Smooth muscle cell of the brain vasculature (primary cell): ENCODE results near the gene USB1.

Source experiments
- DNase-seq: peaks from one replicate; pipeline ENCODE4 v3.0.0-alpha.2; 2012; ENCODE audit warnings: low read depth, low spot score

Gene USB1, protein sequence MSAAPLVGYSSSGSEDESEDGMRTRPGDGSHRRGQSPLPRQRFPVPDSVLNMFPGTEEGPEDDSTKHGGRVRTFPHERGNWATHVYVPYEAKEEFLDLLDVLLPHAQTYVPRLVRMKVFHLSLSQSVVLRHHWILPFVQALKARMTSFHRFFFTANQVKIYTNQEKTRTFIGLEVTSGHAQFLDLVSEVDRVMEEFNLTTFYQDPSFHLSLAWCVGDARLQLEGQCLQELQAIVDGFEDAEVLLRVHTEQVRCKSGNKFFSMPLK

DNA sequence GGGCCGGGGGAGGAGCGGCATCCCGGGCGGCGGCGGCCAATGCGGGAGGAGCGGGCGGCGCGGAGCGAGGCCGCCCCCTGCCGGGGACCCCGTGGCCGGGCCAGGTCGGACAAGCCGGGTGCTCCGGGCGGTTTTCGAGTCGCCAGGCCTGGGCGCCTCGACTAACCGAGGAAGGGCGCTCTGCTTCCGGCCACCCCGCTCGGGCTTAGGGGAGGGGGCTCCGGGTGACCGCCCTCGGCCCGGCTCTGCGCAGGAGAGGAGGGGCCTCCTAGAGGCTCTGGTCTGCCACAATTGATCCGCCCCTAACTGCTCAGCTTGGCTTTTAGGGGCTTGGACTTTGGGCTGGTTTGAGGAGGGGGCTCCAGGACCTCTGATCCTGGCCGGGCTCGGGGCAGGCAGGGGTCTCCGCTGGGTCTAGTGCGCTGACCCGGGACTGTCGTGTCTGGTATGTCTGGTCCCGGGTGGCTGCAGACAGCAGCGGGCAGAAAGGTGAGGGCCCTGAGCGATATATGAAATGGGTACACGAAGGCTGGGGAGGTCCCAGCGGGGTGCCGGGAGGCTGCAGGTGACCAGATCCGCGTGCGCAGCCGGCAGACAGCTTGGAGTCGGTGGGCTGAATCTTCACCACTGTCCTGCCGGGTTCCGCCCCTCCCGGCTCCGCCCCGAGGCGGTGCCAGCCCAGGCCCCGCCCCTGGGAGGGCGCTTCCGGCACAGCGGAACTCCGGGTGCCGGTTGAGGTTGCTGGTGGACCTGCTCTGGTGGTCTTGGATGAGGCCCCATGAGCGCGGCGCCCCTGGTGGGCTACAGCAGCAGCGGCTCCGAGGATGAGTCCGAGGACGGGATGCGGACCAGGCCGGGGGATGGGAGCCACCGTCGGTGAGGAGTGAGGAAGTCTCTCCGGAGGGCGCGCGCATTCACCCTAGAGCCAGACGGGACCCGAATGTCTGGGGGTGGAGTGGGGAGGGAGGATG, at the start of gene USB1:
USB1 (plus strand) TSS at position 702 of the 971 bp plus-strand sequence; CDS start at position 779, 77 bp downstream.
- DNase-seq, result no peak

DNA sequence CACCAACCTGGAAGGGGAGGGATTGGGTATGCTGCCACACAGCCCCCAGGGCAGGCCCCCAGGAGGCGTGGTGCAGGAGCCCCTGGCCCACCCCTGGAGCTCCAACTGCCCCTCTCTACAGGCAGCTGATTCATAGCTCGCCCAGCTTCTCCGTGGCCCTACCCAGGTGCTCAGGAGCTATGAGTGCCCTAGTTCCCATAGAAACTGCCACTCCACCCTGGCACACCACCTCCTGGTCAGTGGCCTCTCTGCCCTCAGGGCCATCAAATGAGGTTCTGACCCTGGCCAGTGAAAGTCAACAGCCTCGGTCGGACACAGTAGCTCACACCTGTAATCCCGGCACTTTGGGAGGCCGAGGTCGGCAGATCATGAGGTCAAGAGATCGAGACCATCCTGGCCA, 48.3 kb upstream of the USB1 start:
- DNase-seq, result no peak

DNA sequence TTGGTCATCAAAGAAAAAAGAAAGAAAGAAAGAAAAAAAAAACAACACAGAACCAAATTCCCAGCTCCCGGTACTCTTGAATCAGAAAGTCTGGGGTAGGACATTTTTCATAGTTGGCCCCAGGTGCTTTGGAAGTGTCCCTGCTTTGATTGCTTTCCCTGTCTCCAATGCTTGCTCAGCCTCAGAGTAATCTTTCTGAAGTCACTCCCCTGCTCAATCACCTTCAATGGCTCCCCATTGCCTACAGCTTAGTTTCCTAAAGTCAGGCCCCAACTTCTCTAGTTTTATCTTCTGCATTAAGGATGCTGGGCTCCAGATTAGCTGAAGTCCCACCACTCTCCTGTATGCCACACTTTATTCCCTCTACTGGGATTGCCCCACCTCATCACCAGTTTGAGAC, 47.4 kb upstream of the USB1 start:
- no peak for DNase-seq

DNA sequence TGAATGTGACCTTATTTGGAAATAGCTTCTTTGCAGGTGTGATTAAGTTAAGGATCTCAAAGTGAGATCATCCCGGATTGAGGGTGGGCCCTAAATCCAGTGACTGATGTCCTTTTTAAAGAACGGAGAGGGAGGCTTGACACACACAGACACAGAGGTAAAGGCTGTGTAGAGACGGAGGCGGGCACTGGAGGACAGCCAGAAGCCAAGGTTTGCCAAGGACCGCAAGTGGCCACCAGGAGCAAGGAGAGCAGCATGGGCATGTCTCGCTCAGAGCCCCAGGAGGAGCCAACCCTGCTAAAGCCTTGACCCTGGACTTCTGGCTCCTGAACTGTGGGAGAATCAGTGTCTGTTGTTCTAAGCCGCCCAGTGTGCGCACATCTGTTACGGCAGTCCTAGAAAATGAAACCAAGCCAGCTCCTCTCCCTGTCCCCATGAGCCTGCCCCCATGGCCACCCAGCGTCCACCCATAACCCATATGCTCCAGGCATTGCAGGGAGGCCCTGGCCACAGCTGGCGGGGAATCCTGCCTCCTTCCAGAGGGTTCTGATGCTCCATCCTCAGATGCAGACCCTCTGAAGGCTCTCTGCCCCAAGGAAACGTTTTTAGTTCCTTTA, 45.5 kb upstream of the USB1 start:
- no peak for DNase-seq

DNA sequence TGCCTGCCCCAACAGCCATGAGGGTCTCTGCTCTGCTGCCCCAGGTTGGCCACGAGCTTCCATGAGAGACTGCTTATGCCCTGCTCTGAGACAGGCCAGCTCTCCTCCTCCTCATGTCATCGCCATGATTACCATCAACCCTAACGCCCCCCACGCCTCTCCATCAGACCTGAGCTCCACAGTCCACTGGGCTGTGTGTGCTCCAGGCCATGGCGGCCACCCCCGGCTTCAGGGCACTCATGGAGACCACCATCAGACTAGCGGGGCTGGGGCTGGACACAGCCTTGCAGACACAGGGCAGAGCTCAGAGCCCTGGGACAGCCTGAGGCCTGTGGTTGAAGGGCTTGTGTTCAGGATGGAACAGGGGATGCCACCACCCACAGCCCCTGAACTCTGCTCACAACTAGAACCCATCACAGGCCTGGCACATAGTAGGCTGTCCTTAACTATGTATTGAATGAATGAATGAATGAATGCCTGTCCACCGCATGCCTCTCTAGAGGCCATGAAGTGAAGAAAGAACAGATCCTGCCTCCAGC, 44.9 kb upstream of the USB1 start:
- no peak for DNase-seq

DNA sequence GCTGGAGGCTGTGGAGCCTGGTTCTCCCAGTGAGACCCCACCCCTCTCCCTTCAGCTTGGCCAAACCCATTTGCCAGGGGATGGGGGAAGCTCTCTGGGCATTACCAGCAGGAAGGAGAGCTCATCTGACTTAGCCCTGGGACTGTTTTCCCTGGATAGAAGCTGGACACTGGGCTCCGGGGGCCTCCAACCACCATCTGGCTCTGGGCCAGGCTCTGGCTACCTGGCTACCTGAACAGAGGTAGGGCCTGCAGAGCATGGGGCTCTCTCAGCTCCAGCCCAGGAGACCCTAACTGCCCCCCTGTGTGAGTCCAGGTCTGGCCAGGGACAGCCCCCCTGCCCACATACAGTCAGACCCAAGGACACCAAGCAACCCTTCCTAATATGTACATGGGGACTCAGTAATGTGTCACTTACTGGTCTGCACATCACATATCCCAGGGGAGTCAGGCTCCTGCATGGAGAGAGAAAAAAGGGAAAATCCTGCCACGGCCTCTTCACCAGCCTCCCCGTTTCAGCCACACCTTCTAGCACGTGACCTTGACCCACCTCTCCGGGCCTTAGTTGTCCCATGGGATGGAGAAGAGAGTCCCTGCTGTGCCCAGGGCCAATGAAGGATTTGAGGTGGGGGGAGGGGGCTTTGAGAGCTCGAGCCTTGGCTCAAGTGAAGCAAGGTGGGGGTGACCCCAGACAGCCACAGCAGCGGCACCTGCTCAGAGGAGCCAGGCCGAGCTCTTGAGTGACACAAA, 44.1 kb upstream of the USB1 start:
- no peak for DNase-seq

DNA sequence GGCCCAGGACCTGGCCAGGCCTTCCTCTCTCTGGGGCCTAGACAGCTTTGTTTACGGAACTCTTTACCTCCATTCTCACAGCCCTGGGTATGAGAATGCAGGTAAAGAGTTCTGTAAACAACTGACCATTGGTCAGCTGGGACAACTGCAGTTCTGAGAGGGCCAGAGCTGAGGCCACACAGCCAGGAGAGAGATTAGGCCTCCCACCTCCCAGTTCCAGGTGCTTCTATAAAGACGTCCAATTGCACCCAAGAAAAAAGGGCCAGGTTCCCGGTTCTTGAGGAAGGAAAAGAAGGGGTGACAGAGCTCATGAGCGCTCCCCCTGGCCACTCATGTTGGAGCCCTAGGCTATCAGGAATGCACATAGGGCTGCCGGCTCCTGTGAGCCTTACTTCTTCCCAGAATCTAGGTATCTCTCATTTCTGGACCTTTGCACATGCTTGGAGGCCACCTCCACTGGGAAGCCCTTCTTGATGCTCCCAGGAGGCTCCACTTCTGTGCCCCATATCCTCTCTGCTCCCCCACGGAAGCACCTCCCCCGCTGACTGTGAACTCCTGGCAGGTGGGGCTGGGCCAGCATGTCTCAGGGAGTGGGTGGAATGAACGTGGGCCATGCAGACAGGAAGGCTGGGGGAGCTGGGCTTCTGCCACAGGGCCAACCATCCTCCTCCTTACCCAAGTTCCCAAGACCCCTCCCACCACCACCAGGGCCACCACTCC, 43.4 kb upstream of the USB1 start:
- DNase-seq, result no peak

DNA sequence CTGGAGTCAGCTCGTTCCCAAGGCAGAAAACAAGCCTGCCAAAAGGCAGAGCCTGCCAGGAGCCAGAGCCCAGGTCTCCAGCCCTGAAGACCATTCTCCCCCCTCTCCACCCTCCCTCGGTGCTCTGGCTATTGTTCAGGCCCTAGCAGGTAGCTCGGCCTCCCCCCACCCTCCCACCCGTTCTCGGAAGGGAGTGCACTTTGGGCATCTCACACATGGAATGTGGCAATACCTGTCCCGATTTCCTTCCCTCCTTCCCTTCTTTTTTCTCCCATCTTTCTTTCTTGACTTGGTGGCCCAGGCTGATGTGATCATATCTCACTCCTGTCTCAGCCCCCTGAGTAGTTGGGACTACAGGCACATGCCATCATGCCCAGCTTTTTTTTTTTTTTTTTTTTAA, 42.7 kb upstream of the USB1 start:
- no peak for DNase-seq

DNA sequence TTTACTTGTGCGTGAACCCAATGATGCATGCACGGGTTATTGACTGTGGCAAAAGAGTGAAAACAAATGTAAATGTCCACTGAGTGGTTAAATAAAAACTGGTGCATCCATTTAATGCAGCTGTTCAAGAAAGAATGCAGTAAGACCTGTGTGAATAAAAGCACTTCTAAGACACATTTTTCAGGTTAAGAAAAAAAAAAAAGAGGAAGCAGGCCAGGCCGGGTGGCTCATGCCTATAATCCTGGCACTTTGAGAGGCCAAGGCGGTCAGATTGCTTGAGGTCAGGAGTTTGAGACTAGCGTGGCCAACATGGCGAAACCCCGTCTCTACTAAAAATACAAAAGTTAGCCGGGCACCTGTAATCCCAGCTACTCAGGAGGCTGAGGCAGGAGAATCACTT, 42.1 kb upstream of the USB1 start:
- no peak for DNase-seq

DNA sequence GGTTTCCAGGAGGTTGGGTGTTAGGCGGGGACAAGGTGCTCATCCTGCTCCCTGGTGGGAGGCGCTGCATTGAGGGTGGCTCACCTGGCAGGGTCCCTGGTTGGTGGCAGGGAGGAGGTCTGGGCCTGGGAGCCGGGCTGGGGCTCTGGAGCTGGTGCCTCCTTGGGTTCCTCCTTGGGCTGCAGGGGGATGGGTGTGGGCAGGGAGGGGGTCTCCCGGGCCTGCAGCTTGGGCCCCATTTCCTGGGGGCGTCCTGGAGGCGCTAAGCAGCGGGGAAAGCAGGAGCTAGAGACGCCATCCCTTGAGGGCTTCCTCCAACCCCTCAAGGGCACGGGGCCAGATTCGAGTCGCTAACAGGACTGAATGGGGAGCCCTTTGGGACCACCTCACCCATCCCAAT, 41.4 kb upstream of the USB1 start:
- no peak for DNase-seq

DNA sequence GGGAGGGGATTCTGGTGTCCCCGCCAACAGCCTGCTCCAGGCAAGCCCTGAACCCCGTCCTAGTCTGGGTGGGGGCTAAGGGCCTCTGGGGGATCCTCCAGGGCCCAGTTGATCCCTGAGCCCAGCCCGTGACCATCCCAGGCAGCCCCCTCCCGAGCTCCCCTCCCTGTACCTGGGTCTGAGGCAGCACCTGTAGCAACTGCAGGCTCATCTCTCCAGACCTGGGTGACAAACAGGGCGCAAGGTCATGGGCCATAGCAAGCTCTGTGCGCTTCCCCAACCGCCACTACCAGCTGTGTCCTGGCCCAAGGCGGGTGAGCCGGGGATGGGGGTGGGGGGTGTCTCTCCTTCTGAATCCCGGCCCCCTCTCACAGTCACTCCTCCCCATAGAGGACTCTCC, 40.9 kb upstream of the USB1 start:
- no peak for DNase-seq

DNA sequence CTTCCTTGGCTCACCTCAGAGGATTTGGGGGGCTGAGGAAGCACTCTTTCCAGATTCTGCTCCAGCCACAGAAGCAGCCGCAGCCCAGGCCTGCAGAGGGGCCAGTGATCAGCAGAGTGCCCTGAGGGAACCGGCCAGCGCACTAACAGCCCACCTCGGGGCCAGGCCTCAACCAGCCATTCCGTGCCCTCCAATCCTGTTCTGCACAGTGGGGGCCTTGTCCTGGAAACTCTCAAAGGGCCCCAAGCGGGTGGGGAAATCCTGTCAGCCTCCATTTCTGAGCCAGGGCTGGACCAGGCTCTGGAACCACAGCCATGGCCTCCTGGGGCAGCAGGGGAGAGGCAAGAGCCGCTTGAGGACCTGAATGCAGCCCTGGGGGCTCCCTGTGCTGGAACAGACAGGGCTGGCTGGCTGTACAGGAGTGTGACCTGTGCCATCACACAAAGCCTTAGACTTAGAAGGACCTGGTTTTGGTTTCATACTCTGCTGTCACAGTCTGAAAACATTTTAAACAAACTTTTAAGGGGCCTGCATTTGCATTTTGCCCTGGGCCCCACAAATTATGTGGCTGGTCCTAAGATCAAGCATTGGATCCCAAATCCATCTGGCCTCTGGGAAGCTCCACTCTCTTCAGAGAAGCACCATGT, 40.3 kb upstream of the USB1 start:
- no peak for DNase-seq

DNA sequence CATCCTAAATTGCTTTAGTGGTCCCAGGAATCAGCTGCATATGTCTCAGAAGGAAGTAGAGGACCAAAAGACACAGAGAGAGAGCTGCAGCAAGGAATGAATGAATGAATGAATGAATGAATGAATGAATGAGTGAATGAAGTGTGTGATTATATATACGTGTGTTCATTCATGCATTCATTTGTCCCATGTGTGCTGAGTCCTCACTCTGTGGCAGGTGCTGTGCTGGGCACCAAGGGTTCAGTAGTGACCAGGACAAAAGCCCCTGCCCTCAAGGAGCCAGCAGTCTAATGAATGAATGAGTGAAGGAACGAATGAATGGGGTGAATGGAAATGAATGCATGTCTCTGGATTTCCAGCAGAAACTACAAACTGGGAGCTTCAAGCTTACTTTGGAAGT, 39.7 kb upstream of the USB1 start:
- DNase-seq, result no peak

DNA sequence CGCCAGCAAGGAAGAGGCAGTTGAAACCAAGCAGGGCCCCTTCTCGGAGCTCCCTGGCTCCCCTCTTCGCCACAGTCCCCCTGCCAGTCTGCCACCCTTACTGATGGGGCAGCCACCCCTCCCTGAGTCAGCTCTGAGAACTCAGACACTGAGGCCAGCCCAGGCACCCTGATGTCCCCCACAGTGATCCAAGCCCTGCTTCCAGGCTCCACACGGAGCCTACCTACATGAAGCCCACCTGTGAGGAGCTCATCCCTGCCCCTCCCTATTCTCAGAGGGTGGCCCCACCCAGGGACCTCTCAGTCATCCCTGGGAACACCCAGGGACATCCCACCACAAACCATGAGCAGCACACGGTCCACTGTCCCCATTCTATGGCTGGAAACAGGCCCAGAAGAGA, 39.2 kb upstream of the USB1 start:
- DNase-seq, result no peak

DNA sequence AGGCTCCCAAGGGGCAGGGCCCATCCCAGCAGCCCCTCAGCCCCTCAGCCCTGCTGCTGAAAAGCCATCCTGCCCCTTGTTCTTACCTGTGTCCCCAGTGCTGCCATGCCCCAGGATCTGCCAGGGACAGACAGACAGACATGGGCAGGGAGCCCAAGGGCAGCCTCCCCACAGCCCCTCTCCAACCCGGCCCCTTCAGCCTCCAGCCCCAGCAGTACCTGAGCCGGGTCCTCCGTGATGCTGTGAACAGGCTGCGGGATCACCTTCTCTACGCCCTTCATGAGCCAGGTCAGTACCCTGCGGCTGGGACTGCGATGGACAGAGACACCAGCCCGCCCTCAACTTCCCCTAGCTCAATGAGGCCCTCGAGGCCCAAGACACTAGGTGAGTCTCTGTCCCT, 38.5 kb upstream of the USB1 start:
- no peak for DNase-seq

DNA sequence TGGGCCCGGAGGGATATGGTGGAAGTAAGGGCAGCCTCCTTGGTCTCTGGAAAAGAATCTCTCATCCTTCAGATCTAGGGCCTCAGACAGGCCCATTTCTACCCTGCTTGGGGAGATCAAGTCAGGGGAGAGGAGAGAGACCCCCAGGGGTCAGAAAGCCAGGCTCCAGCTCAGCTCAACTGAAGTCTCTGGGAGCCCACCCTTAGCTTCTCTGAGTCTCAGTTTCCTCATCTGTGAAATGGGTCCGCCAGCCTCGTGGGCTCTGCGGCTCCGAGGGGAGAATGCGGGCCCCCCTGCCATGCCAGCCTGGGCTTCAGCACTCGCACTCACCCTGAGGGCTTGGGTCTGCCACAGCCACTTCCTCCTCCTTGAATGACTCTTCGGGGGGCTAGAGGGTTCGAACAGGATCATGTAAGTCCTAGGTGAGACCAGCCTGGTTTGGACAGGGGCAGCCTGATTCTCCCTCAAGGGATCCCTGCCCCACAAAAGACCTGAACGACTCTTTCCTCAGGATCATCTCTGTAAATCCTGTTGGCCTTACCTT, 37.0 kb upstream of the USB1 start:
- DNase-seq, result no peak

DNA sequence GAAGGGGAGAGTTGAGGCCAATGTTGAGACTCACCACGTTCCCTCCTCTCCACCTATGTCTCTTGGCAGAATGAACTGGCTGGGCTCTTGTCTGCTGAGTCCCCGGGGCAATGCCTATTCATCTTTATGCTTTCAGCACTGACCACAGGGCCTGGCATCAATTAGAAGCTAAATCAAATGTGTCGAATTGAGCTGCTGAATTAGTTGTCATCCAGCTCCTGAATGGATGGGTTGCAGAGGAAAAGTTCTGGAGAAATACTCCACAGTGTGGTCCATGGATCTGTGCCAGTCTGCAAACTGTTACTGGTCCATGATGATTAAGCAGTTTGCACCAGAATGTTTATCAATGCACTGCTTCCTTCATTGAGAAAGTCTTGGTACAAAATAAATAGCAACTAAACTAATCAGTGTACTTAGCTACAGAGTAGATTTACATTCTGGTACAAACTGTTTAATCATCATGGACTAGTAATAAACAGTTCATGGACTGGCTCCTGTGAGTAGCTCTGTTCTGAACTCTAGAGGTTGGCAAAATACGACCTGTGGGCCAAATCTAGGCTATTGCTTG, 34.9 kb upstream of the USB1 start:
- no peak for DNase-seq

DNA sequence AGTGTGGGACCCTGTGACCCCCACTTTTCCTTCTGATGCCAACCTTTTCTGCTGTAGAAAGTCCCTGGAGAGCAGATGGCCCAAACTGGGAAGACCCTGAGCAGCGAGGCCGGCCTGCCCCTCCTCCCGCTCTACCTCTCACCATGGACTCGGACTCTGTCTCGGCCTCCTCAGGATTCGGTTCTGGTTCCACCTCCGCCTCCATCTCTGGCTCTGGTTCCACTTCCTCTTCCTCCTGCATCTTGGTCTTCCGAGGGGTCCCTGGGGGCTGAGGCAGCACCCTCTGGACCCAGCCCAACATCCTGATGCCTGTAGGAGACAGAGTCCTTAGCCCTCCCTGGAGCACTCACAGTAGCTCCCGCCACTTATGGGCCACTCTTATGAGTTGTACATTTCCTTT, 34.2 kb upstream of the USB1 start:
- no peak for DNase-seq

DNA sequence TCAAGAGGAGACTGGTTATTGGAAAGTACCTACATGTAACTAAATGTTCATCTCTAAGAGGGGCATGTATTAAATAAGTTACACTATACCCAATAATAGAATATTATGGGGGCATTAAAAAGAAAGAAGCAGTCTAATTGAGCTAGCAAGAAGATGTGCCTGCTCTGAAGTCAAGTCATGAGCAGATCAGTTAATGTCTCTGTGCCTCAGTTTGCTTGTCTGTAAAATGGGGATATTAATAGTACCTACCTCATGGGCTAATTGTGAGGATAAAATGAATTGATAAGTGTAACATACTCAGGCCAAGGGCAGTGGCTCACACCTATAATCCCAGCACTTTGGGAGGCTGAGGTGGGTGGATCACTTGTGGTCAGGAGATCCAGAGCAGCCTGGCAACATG, 33.3 kb upstream of the USB1 start:
- no peak for DNase-seq
